ENCODE results near the gene DPH6. TPM values are rescaled to one million over a fixed set of nuclear protein-coding genes. Genes with fewer than 3 reads are reported as not detected.

DPH6 gene
- total RNA-seq, 1 donor from 2014 or later, result 41.1 TPM

DNA sequence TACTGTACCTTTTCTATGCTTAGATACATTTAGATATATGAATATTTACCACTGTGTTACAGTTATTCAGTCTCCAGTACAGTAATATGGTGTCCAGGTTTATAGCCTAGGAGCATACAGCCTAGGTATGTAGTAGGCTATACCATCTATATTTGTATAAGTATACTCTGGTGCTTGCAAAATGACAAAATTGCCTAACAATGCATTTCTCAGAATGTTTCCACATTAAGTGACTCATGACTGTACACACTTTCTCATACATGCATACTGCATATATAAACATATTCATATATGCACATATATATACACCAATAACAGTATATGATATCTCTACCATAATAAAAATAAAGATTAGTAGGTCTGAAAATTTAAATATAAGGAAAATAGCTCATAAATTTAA lies 169.3 kb downstream of the DPH6 start:
- Mint-ChIP-seq H3K9me3 (no peaks in the 10 kb centered on the region), H3K4me1 (no peaks in the 10 kb centered on the region), H3K36me3 (peaks cover 8% of the 10 kb centered on the region), H3K27ac (no peak overlapping the region), H3K4me3 (no peak overlapping the region), H3K27me3 (ENCODE audit: insufficient read depth, low read depth) (no peaks in the 10 kb centered on the region)
- H3F3A ChIP-seq (ENCODE audit: low read depth), result no peaks in the 10 kb centered on the region
- no peaks in the 10 kb centered on the region for H3K79me2 ChIP-seq (ENCODE audit: low read depth)
- H3K36me3 ChIP-seq, result peaks cover 2% of the 10 kb centered on the region
- no peaks in the 10 kb centered on the region for H3K9me3 ChIP-seq (ENCODE audit: low read depth)
- no peak overlapping the region for H3K4me2 ChIP-seq
- no peaks in the 10 kb centered on the region for H3K27me3 ChIP-seq
- no peak for DNase-seq (ENCODE audit: low spot score)
- H4K20me1 ChIP-seq (ENCODE audit: low read depth), result no peaks in the 10 kb centered on the region
- TF ChIP-seq EZH2 (IDR thresholded peaks at IDR 0.05) (no peak), CTCF (IDR thresholded peaks at IDR 0.05) (no peak), EZH2phosphoT487 (IDR thresholded peaks at IDR 0.05) (no peak)
- no peak overlapping the region for H3K27ac ChIP-seq
- H2AFZ ChIP-seq (replicated peaks), result no peak overlapping the region
- H3K4me3 ChIP-seq, result no peak overlapping the region
- H3K9ac ChIP-seq, result no peak overlapping the region
- no peaks in the 10 kb centered on the region for H3K4me1 ChIP-seq

DNA sequence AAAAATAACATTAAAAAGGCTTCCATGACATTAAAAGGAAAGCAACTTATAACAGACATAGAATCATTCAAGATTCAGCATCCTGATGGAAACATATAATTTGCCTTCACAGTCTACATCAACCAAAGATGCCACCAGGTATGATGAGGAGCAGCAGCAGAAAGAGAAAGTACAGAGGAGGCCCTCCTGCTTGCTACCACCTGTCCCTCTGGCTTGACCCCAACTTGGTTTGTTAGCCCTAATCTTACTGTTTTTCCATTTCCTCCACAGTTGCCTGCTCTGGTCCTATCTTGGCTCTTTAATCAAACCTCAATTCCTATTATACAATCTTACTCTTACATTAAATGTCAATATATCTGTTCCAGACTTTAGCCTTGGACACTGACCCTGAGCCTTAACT lies 171.3 kb downstream of the DPH6 start:
- Mint-ChIP-seq H3K27ac (no peak overlapping the region), H3K9me3 (no peaks in the 10 kb centered on the region), H3K36me3 (peaks cover 8% of the 10 kb centered on the region), H3K4me3 (no peak overlapping the region), H3K4me1 (no peaks in the 10 kb centered on the region), H3K27me3 (ENCODE audit: insufficient read depth, low read depth) (no peaks in the 10 kb centered on the region)
- Histone ChIP-seq H3K27ac (no peak overlapping the region), H3F3A (ENCODE audit: low read depth) (no peaks in the 10 kb centered on the region), H3K9me3 (ENCODE audit: low read depth) (no peaks in the 10 kb centered on the region), H3K9ac (no peak overlapping the region), H3K27me3 (no peaks in the 10 kb centered on the region), H4K20me1 (ENCODE audit: low read depth) (no peaks in the 10 kb centered on the region), H3K4me2 (no peak overlapping the region), H3K79me2 (ENCODE audit: low read depth) (no peaks in the 10 kb centered on the region), H3K4me1 (no peaks in the 10 kb centered on the region), H2AFZ (replicated peaks) (no peak overlapping the region), H3K36me3 (no peaks in the 10 kb centered on the region), H3K4me3 (no peak overlapping the region)
- DNase-seq (ENCODE audit: low spot score), result no peak
- TF ChIP-seq EZH2phosphoT487 (IDR thresholded peaks at IDR 0.05) (no peak), CTCF (IDR thresholded peaks at IDR 0.05) (no peak), EZH2 (IDR thresholded peaks at IDR 0.05) (no peak)

DNA sequence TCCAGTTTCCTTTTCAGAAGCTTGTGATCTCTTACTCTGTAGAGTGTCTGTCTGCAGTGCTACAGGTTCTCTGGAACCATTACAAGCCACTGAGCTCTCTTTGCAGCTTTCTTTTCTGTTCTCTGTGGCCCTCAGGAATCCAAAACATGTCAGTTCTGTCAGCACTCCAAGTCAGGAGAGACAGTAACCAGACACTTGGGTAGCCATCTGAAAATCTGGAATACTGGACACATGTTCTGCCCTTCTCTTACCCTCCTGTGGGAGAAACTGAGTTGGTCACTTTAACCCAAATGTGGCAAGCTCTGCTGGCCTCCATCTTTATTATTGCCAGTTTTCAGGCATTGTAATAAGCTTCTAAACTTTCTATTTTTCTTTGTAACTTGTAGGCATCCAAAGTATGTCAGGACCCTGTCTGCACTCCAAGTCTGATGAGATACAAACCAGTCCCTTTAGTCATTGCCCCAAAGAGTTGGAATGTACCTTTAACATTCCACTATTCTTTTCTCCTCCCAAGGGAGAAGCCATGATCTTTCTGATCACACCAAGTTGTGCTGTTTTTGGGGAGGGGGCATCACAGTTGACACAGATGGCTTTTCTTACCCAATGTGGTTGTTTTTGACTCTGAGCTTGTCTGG lies 183.7 kb downstream of the DPH6 start:
- H3K36me3 ChIP-seq, result no peaks in the 10 kb centered on the region
- no peaks in the 10 kb centered on the region for H3K79me2 ChIP-seq (ENCODE audit: low read depth)
- H2AFZ ChIP-seq (replicated peaks), result no peak overlapping the region
- H3K27me3 Mint-ChIP-seq (ENCODE audit: insufficient read depth, low read depth), result peaks cover 2% of the 10 kb centered on the region
- no peaks in the 10 kb centered on the region for H3K27me3 ChIP-seq
- H3K4me1 ChIP-seq, result no peaks in the 10 kb centered on the region
- H3F3A ChIP-seq (ENCODE audit: low read depth), result no peaks in the 10 kb centered on the region
- no peak overlapping the region for H3K27ac Mint-ChIP-seq
- peaks cover 44% of the 10 kb centered on the region for H3K9me3 Mint-ChIP-seq
- H3K36me3 Mint-ChIP-seq, result peaks cover 4% of the 10 kb centered on the region
- H3K4me3 ChIP-seq, result no peak overlapping the region
- no peak overlapping the region for H3K9ac ChIP-seq
- H3K4me2 ChIP-seq, result no peak overlapping the region
- H3K27ac ChIP-seq, result no peak overlapping the region
- H3K4me1 Mint-ChIP-seq, result no peaks in the 10 kb centered on the region
- TF ChIP-seq EZH2phosphoT487 (IDR thresholded peaks at IDR 0.05), result no peak
- TF ChIP-seq EZH2 (IDR thresholded peaks at IDR 0.05), result no peak
- TF ChIP-seq CTCF (IDR thresholded peaks at IDR 0.05), result no peak
- H4K20me1 ChIP-seq (ENCODE audit: low read depth), result no peaks in the 10 kb centered on the region
- H3K9me3 ChIP-seq (ENCODE audit: low read depth), result no peaks in the 10 kb centered on the region
- no peak for DNase-seq (ENCODE audit: low spot score)
- no peak overlapping the region for H3K4me3 Mint-ChIP-seq
